BLaER1 (cell line): ENCODE data around the gene ENC1.

Source experiments
- H3K27ac ChIP-seq: shearing (Covaris generic); formaldehyde crosslinking; 2 replicates; pipeline ENCODE4 v1.8.1; 2022
- H3K27me3 ChIP-seq: shearing (Covaris generic); formaldehyde crosslinking; 2 replicates; pipeline ENCODE4 v1.8.1; 2022
- H3K36me3 ChIP-seq: shearing (Covaris generic); formaldehyde crosslinking; 2 replicates; pipeline ENCODE4 v1.8.1; 2022
- H3K4me1 ChIP-seq: shearing (Covaris generic); formaldehyde crosslinking; 2 replicates; pipeline ENCODE4 v1.8.1; 2022
- H3K4me2 ChIP-seq: shearing (Covaris generic); formaldehyde crosslinking; 2 replicates; pipeline ENCODE4 v1.8.1; 2022
- H3K4me3 ChIP-seq: shearing (Covaris generic); formaldehyde crosslinking; 2 replicates; pipeline ENCODE4 v1.8.1; 2022
- H3K9ac ChIP-seq: shearing (Covaris generic); formaldehyde crosslinking; 2 replicates; pipeline ENCODE4 v1.8.1; 2022
- H3K9me3 ChIP-seq: shearing (Covaris generic); formaldehyde crosslinking; 2 replicates; pipeline ENCODE4 v1.8.1; 2022
- H4K20me1 ChIP-seq: shearing (Covaris generic); formaldehyde crosslinking; 2 replicates; pipeline ENCODE4 v1.8.1; 2022
- Cebpa-rat ChIP-seq: shearing (Covaris generic); IDR thresholded peaks from 2 replicates; pipeline ENCODE4 v1.8.1; 2022

The ENC1 gene

DNA sequence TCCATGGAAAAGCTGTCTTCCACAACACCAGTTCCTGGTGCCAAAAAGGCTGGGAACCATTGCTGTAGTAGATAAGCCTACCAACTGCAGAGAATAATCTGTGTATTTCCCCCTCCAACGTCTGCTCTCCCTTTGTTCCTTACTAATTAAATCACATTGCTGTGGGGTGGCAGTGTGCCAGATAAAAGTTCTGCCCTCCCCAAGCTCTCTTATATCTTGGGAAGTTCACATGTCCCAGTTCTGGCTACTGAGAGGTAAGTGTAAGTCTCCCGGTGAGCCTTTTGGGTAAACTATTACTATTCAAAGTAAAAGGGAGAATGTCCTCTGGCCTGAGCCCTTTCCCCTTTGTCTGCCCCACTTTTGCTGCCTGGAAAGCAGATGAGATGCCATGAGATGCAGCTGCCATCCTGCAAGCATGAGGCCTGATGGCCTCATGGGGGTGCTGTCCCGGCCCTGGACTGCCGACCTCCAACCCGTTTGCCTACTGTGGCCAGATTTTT lies 14.7 kb downstream of the ENC1 start:
- no peak overlapping the region for H3K27ac ChIP-seq
- H3K4me2 ChIP-seq, result no peak overlapping the region
- H3K27me3 ChIP-seq, result no peaks in the 10 kb centered on the region
- peaks cover 20% of the 10 kb centered on the region; the same call in 1 of the 2 replicates for H3K36me3 ChIP-seq
- no peak overlapping the region for H3K4me3 ChIP-seq
- no peak for TF ChIP-seq Cebpa-rat
- peaks cover 7% of the 10 kb centered on the region for H3K4me1 ChIP-seq
- H3K9ac ChIP-seq, result no peak overlapping the region
- no peaks in the 10 kb centered on the region for H4K20me1 ChIP-seq
- no peaks in the 10 kb centered on the region for H3K9me3 ChIP-seq

DNA sequence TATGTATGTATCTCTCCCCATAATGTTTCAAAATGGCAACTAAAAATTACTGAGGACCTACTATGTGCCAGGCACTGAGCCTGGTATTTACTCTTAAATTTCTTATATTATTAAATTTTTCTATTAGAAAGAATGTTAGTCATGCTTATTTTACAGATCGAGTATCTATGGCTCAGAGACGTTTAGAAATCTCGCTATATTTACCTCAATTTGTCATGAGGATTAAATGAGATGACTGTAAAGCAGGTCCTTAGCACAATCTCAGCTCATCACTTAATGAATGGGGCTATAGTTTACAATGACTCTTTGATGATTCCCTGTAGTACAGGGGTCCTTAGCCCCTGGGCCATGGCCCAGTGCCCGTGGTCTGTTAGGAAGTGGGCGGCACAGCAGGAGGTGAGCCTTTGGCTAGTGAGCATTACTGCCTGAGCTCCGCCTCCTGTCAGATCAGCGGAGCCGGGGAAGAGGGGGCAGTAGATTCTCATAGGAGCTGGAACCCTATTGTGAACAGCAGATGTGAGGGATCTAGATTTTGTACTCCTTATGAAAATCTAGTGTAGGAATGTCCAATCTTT lies 15.5 kb downstream of the ENC1 start:
- Histone ChIP-seq H3K9me3 (no peaks in the 10 kb centered on the region), H4K20me1 (no peaks in the 10 kb centered on the region), H3K4me1 (no peaks in the 10 kb centered on the region), H3K4me2 (no peak overlapping the region), H3K27me3 (no peaks in the 10 kb centered on the region), H3K36me3 (peaks cover 20% of the 10 kb centered on the region; the same call in 1 of the 2 replicates), H3K27ac (no peak overlapping the region), H3K4me3 (no peak overlapping the region), H3K9ac (no peak overlapping the region)
- TF ChIP-seq Cebpa-rat, result no peak

DNA sequence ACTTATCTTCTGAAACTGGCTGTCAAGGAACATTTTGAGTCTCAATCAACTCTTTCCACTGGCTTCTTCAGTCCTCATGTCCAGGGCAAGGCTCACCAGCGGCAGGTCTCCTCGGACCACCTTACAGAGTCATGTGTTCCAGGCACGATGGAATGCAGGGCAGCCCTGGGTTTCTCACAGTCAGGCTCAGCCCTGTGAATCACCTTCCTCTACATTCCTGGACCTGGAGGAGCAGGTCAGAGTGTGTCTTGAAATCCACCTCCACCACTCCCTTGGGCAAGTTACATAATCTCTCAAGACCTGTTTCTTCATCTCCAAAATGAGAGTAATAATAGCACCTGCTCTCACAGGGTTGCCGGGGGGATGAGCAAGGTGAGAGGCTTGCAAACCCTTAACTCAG lies 16.0 kb downstream of the ENC1 start:
- Histone ChIP-seq H3K27me3 (no peaks in the 10 kb centered on the region), H3K4me1 (no peaks in the 10 kb centered on the region), H3K9me3 (no peaks in the 10 kb centered on the region), H4K20me1 (no peaks in the 10 kb centered on the region), H3K4me3 (no peak overlapping the region), H3K36me3 (peaks cover 15% of the 10 kb centered on the region; the same call in 1 of the 2 replicates), H3K9ac (no peak overlapping the region), H3K27ac (no peak overlapping the region), H3K4me2 (no peak overlapping the region)
- TF ChIP-seq Cebpa-rat, result no peak

DNA sequence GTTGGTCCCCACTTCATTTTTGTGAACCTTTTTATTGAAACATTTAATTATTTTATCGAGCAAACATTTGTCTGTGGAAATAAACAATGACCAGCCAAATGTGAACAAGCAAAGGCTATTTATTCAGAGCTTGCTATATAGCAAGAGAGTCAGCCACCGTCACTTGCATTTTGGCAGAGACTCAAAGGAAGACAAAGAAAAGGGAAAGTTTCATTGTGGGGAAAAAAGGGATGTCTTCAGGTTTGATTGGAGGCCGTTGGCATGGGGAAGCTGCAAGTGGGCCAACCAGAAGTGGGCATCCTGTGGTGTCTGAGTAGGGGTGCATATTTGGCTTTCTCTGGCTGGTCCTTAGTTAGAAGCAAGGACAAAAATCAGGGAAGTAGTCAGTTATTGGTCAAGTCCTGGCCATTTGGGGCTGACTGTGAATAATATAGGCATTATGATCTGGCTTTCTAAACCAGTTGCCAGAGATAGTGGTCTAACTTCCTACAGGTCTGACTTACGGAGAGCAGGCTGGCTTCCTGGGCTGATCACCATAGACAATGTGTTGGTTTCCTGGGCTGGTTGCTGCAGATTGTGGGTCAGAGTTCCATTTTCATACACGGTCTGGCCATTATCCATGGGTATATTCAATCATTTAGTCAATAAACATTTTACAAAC lies 16.6 kb downstream of the ENC1 start:
- TF ChIP-seq Cebpa-rat, result no peak
- no peak overlapping the region for H3K27ac ChIP-seq
- H3K9me3 ChIP-seq, result no peaks in the 10 kb centered on the region

DNA sequence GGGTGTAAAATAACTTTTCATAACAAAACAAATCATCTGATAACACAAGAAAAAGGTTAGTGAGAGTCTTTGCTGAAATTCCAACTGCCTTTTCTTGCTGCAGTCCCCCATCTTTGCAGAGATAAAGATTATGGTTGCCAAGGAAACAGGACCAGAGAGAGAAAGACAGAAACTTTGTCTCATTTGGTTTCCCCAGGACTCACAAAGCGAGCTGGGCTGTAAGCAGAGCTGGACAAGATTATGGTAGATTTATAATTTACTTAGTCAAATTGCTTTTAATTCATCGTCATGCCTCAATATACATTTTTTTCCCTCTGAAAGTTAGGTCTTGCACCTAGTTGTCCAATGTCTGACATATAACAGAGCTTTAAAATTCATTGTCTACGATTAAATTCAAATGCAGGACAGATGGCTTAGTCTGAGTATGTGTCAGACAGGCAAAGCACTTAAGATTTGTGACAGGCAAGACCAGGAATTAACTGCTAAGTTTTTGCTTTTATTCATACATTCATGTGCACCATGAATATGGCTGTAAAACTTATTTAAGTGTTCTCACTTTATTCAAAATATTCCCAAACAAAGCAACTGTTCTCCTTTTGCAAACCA lies 17.4 kb downstream of the ENC1 start:
- H3K9ac ChIP-seq, result no peak overlapping the region
- H4K20me1 ChIP-seq, result no peaks in the 10 kb centered on the region
- H3K27ac ChIP-seq, result no peak overlapping the region
- no peak for TF ChIP-seq Cebpa-rat
- no peaks in the 10 kb centered on the region for H3K9me3 ChIP-seq
- H3K4me2 ChIP-seq, result no peak overlapping the region
- no peaks in the 10 kb centered on the region for H3K27me3 ChIP-seq
- no peak overlapping the region for H3K4me3 ChIP-seq
- 0 out of 2 replicates have a peak, but pooled peaks cover 8% of the 10 kb centered on the region for H3K36me3 ChIP-seq
- H3K4me1 ChIP-seq, result no peaks in the 10 kb centered on the region

More for the DNA sequence above, 16.6 kb downstream of the ENC1 start:
- no peak overlapping the region for H3K9ac ChIP-seq
- peaks cover 12% of the 10 kb centered on the region; the same call in 1 of the 2 replicates for H3K36me3 ChIP-seq
- H3K4me2 ChIP-seq, result no peak overlapping the region
- no peaks in the 10 kb centered on the region for H4K20me1 ChIP-seq
- H3K4me3 ChIP-seq, result no peak overlapping the region
- no peaks in the 10 kb centered on the region for H3K27me3 ChIP-seq
- H3K4me1 ChIP-seq, result no peaks in the 10 kb centered on the region

DNA sequence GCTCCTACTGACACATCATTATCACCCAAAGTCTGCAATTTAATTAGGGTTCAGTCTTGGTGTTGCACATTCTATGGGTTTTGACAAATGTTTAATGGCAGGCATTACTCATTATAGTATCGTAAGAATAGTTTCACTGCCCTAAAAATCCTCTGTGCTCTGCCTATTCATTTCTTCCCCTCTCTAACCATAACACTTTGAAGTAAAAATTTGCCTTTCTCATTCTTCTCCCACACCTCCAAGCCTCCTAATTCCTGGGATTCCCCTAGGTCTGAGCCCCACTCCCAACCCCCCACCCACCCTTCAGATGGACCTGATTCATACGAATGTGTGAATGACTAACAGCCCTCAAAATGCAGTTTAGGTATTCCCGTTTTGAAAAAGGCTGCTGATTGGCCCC lies 18.4 kb downstream of the ENC1 start:
- H3K4me2 ChIP-seq, result no peak overlapping the region
- no peak for TF ChIP-seq Cebpa-rat
- no peak overlapping the region for H3K9ac ChIP-seq
- H4K20me1 ChIP-seq, result no peaks in the 10 kb centered on the region
- no peak overlapping the region for H3K4me3 ChIP-seq
- no peaks in the 10 kb centered on the region for H3K27me3 ChIP-seq
- H3K9me3 ChIP-seq, result no peaks in the 10 kb centered on the region
- no peaks in the 10 kb centered on the region for H3K4me1 ChIP-seq
- no peak overlapping the region for H3K27ac ChIP-seq
- H3K36me3 ChIP-seq, result 0 out of 2 replicates have a peak, but pooled peaks cover 3% of the 10 kb centered on the region

DNA sequence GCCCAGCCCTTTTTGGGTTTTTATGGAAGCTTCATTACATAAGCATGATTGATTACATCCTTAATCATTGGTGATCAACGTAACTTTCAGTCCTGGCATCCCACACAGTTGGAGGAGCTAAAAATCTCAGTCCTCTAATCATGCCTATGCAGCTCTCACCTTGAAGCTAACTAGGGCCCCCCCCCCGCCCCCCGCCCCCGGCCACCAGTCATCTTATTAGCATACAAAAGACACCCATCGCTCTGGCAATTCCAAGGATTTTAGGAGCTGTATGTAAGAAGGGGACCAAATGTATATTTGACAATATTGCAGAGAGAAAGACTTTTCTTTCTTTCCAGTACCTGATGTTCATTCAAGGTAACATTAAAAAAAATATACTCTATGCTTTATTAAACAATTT lies 19.0 kb downstream of the ENC1 start:
- Histone ChIP-seq H3K27me3 (no peaks in the 10 kb centered on the region), H3K4me1 (no peaks in the 10 kb centered on the region), H3K4me2 (no peak overlapping the region), H3K9ac (no peak overlapping the region), H3K36me3 (0 out of 2 replicates have a peak, but pooled peaks cover under 1% of the 10 kb centered on the region), H4K20me1 (no peaks in the 10 kb centered on the region), H3K27ac (no peak overlapping the region), H3K9me3 (no peaks in the 10 kb centered on the region), H3K4me3 (no peak overlapping the region)
- TF ChIP-seq Cebpa-rat, result no peak

DNA sequence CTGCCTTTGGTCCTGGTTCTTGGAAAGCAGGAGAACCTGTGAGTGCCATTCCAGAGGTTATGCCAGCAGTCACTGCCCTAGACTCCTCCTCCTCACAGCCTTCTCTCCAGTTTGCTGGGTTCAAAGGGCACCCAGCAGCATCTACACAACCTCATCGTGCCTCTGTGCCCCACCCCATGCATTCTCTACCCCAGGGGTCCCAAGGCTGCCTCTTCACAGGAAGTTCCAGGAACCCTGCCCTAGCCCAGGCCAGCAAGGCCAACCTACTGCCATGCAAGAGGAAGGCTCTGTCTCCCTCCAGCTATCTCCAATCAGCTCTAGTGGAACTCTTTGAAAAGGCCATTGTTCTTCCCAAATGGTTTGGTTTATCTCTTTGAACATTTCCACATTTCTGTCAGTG lies 21.2 kb downstream of the ENC1 start:
- Histone ChIP-seq H4K20me1 (no peaks in the 10 kb centered on the region), H3K27ac (no peak overlapping the region), H3K4me1 (no peaks in the 10 kb centered on the region), H3K36me3 (no peaks in the 10 kb centered on the region), H3K9me3 (no peaks in the 10 kb centered on the region), H3K9ac (no peak overlapping the region), H3K4me2 (no peak overlapping the region), H3K4me3 (no peak overlapping the region), H3K27me3 (no peaks in the 10 kb centered on the region)
- no peak for TF ChIP-seq Cebpa-rat

DNA sequence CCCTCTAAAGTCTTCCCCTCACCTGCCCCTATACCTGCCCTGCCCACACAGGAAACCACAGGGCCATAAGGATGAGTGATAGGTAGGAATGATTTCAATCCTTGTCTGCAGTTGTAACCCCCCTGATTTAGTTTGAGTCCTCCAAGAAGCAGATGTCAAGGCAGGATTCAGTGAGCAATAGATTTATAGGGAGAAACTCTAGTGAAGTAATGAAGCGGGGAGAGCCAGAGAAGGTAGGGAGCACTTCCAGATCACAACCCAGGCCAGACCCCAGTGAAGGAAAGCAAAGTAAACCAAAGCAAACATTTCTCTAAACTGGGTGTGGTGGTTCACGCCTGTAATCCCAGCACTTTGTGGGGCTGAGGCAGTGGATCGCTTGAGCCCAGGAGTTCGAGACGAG lies 22.4 kb downstream of the ENC1 start:
- no peak for TF ChIP-seq Cebpa-rat
- Histone ChIP-seq H3K9ac (no peak overlapping the region), H3K9me3 (no peaks in the 10 kb centered on the region), H3K27me3 (no peaks in the 10 kb centered on the region), H4K20me1 (no peaks in the 10 kb centered on the region), H3K4me2 (no peak overlapping the region), H3K36me3 (no peaks in the 10 kb centered on the region), H3K27ac (no peak overlapping the region), H3K4me3 (no peak overlapping the region), H3K4me1 (no peaks in the 10 kb centered on the region)

DNA sequence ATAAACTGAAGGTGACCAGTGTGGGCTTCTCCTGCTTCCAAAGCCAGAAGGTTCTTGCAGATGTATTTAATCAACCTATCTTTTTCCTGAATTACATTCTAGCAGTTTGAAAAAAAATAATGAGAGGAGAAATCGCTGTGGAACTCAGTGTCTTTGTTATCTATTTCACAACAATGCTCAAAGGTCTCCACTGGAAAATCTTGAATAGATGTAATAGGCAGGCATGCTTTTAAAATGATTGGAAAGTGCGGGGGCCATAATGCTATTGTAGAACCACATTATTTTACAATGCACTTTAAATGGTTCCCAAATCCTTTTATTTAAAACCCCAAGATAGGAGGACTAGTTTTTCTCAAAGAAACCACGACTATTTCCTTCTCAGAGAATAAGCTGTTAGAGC lies 23.3 kb downstream of the ENC1 start:
- Histone ChIP-seq H3K4me3 (no peak overlapping the region), H3K27ac (no peak overlapping the region), H3K9ac (no peak overlapping the region), H3K4me1 (no peaks in the 10 kb centered on the region), H3K9me3 (no peaks in the 10 kb centered on the region), H4K20me1 (no peaks in the 10 kb centered on the region), H3K36me3 (no peaks in the 10 kb centered on the region), H3K4me2 (no peak overlapping the region), H3K27me3 (no peaks in the 10 kb centered on the region)
- no peak for TF ChIP-seq Cebpa-rat
